H1 (cell line): ENCODE measurements around the gene DHDH. TPM values are rescaled to one million over a fixed set of nuclear protein-coding genes. Genes with fewer than 3 reads are reported as not detected.

Source experiments
- polyA plus RNA-seq, 7 experiments: library from polyadenylated mRNA; depleted of rRNA in 3 of 7; stranded (reverse) in 5 of 7; unstranded in 2 of 7; fragments of >200 nt in 5 of 7; fragments of 200-250 nt in 2 of 7; gene quantifications; 1 replicate in 5 of 7; 2 replicates in 1 of 7; 4 replicates in 1 of 7; pipeline versions ENCODE4 v1.2.1 to v1.2.3, GENCODE V29; 2011 to 2013; ENCODE audit warnings: missing spikeins in 2 of 7, mixed read lengths in 2 of 7
- small RNA-seq: library from polyadenylated mRNA; stranded (forward); fragments of <200 nt; extraction: miRNeasy Mini kit (QIAGEN cat#:217004); gene quantifications from one replicate; pipeline ENCODE3, GENCODE V24; 2013; ENCODE audit not compliant: insufficient read depth
- total RNA-seq: library from RNA; stranded (reverse); fragmentation: NEBNext Ultra II Directional; extraction: Animal tissue kit (Norgen Biotek cat#: 25700); gene quantifications from 2 replicates; pipeline ENCODE4 v1.2.1, GENCODE V29; 2021

The DHDH gene
- total and polyA plus RNA-seq, 2 of the 8 experiments (the other 6 are each of a cell fraction or from before 2014, with no cell fraction given) = 2.2 to 2.8 TPM

Small RNA genes within 50 kb of the gene (small RNA-seq; reads per million reads assigned to genes)
- not detected for gene AC026803.1

Other genes with a start within 250 kb of the DHDH start
Only the 30 nearest of the 31 such genes appear.
- gene MAMSTR, start 214.0 kb upstream of the DHDH start, total RNA-seq = 2.0 and 2.9 TPM in 2 replicates
- gene MAMSTR, start 214.0 kb upstream of the DHDH start, polyA plus RNA-seq (2011; rRNA removed) = 2.3 and 2.5 TPM in 2 replicates
- 8.7 and 9.3 TPM in 2 replicates for gene RASIP1, start 193.1 kb upstream of the DHDH start, total RNA-seq
- 11.4 and 16.4 TPM in 2 replicates for gene RASIP1, start 193.1 kb upstream of the DHDH start, polyA plus RNA-seq (2011; rRNA removed)
- gene IZUMO1, start 186.8 kb upstream of the DHDH start, total RNA-seq = 1.7 and 1.8 TPM in 2 replicates
- gene IZUMO1, start 186.8 kb upstream of the DHDH start, polyA plus RNA-seq (2011; rRNA removed) = 0.33 and 0.46 TPM in 2 replicates
- gene FUT1, start 181.1 kb upstream of the DHDH start, total RNA-seq = 12.2 and 12.9 TPM in 2 replicates
- 7.4 and 12.4 TPM in 2 replicates for gene FUT1, start 181.1 kb upstream of the DHDH start, polyA plus RNA-seq (2011; rRNA removed)
- 0.48 TPM in 1 of 2 replicates, not detected in the other for gene FGF21, start 178.2 kb upstream of the DHDH start, total RNA-seq
- gene FGF21, start 178.2 kb upstream of the DHDH start, polyA plus RNA-seq (2011; rRNA removed) = 0.80 and 2.2 TPM in 2 replicates
- 42.5 and 44.5 TPM in 2 replicates for gene BCAT2, start 122.7 kb upstream of the DHDH start, total RNA-seq
- gene BCAT2, start 122.7 kb upstream of the DHDH start, polyA plus RNA-seq (2011; rRNA removed) = 48.7 and 77.3 TPM in 2 replicates
- gene HSD17B14, start 97.2 kb upstream of the DHDH start, total RNA-seq = 8.4 and 9.7 TPM in 2 replicates
- 25.5 and 32.7 TPM in 2 replicates for gene HSD17B14, start 97.2 kb upstream of the DHDH start, polyA plus RNA-seq (2011; rRNA removed)
- 16.8 and 18.0 TPM in 2 replicates for gene PLEKHA4, start 65.1 kb upstream of the DHDH start, total RNA-seq
- gene PLEKHA4, start 65.1 kb upstream of the DHDH start, polyA plus RNA-seq (2011; rRNA removed) = 8.2 and 14.1 TPM in 2 replicates
- 12.8 and 14.0 TPM in 2 replicates for gene PPP1R15A, start 61.3 kb upstream of the DHDH start, total RNA-seq
- 4.1 and 8.6 TPM in 2 replicates for gene PPP1R15A, start 61.3 kb upstream of the DHDH start, polyA plus RNA-seq (2011; rRNA removed)
- gene TULP2, start 35.0 kb upstream of the DHDH start, total RNA-seq = 1.0 and 1.1 TPM in 2 replicates
- 0.95 and 1.8 TPM in 2 replicates for gene TULP2, start 35.0 kb upstream of the DHDH start, polyA plus RNA-seq (2011; rRNA removed)
- gene NUCB1, start 33.4 kb upstream of the DHDH start, total RNA-seq = 106 and 111 TPM in 2 replicates
- gene NUCB1, start 33.4 kb upstream of the DHDH start, polyA plus RNA-seq (2011; rRNA removed) = 121 and 178 TPM in 2 replicates
- gene BAX, start 21.2 kb downstream of the DHDH start, total RNA-seq = 257 and 295 TPM in 2 replicates
- gene BAX, start 21.2 kb downstream of the DHDH start, polyA plus RNA-seq (2011; rRNA removed) = 346 and 750 TPM in 2 replicates
- gene FTL, start 31.6 kb downstream of the DHDH start, total RNA-seq = 1,751 and 1,764 TPM in 2 replicates
- 2,427 and 3,043 TPM in 2 replicates for gene FTL, start 31.6 kb downstream of the DHDH start, polyA plus RNA-seq (2011; rRNA removed)
- 37.8 and 38.7 TPM in 2 replicates for gene GYS1, start 59.6 kb downstream of the DHDH start, total RNA-seq
- 30.0 and 41.9 TPM in 2 replicates for gene GYS1, start 59.6 kb downstream of the DHDH start, polyA plus RNA-seq (2011; rRNA removed)
- gene RUVBL2, start 60.2 kb downstream of the DHDH start, total RNA-seq = 152 and 160 TPM in 2 replicates
- 247 and 341 TPM in 2 replicates for gene RUVBL2, start 60.2 kb downstream of the DHDH start, polyA plus RNA-seq (2011; rRNA removed)
- gene LHB, start 83.4 kb downstream of the DHDH start, total RNA-seq = not detected in 2 replicates
- gene LHB, start 83.4 kb downstream of the DHDH start, polyA plus RNA-seq (2011; rRNA removed) = 0.53 and 1.2 TPM in 2 replicates
- gene CGB3, start 90.6 kb downstream of the DHDH start, total RNA-seq = not detected in 2 replicates
- gene CGB3, start 90.6 kb downstream of the DHDH start, polyA plus RNA-seq (2011; rRNA removed) = 0.09 TPM in 1 of 2 replicates, not detected in the other
- 0.71 TPM in 1 of 2 replicates, not detected in the other for gene CGB2, start 98.2 kb downstream of the DHDH start, total RNA-seq
- 3.2 and 3.9 TPM in 2 replicates for gene CGB2, start 98.2 kb downstream of the DHDH start, polyA plus RNA-seq (2011; rRNA removed)
- not detected in 2 replicates for gene CGB1, start 103.2 kb downstream of the DHDH start, total RNA-seq
- 0.83 TPM in 1 of 2 replicates, not detected in the other for gene CGB1, start 103.2 kb downstream of the DHDH start, polyA plus RNA-seq (2011; rRNA removed)
- gene CGB5, start 110.1 kb downstream of the DHDH start, total RNA-seq = 0.63 TPM in 1 of 2 replicates, not detected in the other
- gene CGB5, start 110.1 kb downstream of the DHDH start, polyA plus RNA-seq (2011; rRNA removed) = 0.68 and 0.83 TPM in 2 replicates
- 0.46 TPM in 1 of 2 replicates, not detected in the other for gene CGB8, start 115.4 kb downstream of the DHDH start, total RNA-seq
- 0.09 and 0.22 TPM in 2 replicates for gene CGB8, start 115.4 kb downstream of the DHDH start, polyA plus RNA-seq (2011; rRNA removed)
- gene CGB7, start 124.0 kb downstream of the DHDH start, total RNA-seq = 0.52 and 1.2 TPM in 2 replicates
- 2.2 and 3.8 TPM in 2 replicates for gene CGB7, start 124.0 kb downstream of the DHDH start, polyA plus RNA-seq (2011; rRNA removed)
- gene NTF4, start 131.1 kb downstream of the DHDH start, total RNA-seq = 2.8 and 3.1 TPM in 2 replicates
- gene NTF4, start 131.1 kb downstream of the DHDH start, polyA plus RNA-seq (2011; rRNA removed) = 5.3 and 6.5 TPM in 2 replicates
- gene KCNA7, start 139.0 kb downstream of the DHDH start, total RNA-seq = 0.10 and 0.17 TPM in 2 replicates
- 0.06 and 0.09 TPM in 2 replicates for gene KCNA7, start 139.0 kb downstream of the DHDH start, polyA plus RNA-seq (2011; rRNA removed)
- gene SNRNP70, start 151.8 kb downstream of the DHDH start, total RNA-seq = 231 and 244 TPM in 2 replicates
- gene SNRNP70, start 151.8 kb downstream of the DHDH start, polyA plus RNA-seq (2011; rRNA removed) = 235 and 515 TPM in 2 replicates
- gene LIN7B, start 180.7 kb downstream of the DHDH start, total RNA-seq = 4.1 and 4.2 TPM in 2 replicates
- gene LIN7B, start 180.7 kb downstream of the DHDH start, polyA plus RNA-seq (2011; rRNA removed) = 4.1 and 6.0 TPM in 2 replicates
- 1.2 and 2.5 TPM in 2 replicates for gene C19orf73, start 185.4 kb downstream of the DHDH start, total RNA-seq
- 4.6 and 10.0 TPM in 2 replicates for gene C19orf73, start 185.4 kb downstream of the DHDH start, polyA plus RNA-seq (2011; rRNA removed)
- 25.3 and 28.0 TPM in 2 replicates for gene PPFIA3, start 185.8 kb downstream of the DHDH start, total RNA-seq
- 15.9 and 28.8 TPM in 2 replicates for gene PPFIA3, start 185.8 kb downstream of the DHDH start, polyA plus RNA-seq (2011; rRNA removed)
- 1.8 and 2.3 TPM in 2 replicates for gene HRC, start 221.7 kb downstream of the DHDH start, total RNA-seq
- 2.6 and 6.8 TPM in 2 replicates for gene HRC, start 221.7 kb downstream of the DHDH start, polyA plus RNA-seq (2011; rRNA removed)
- 11.3 and 12.6 TPM in 2 replicates for gene TRPM4, start 224.1 kb downstream of the DHDH start, total RNA-seq
- gene TRPM4, start 224.1 kb downstream of the DHDH start, polyA plus RNA-seq (2011; rRNA removed) = 13.3 and 21.5 TPM in 2 replicates